Left forelimb (tissue), 1 donor: ENCODE measurements around the gene LRMDA.

Source experiments
- DNase-seq: peaks from one replicate; pipeline ENCODE4 v3.0.0-alpha.2; 2018; ENCODE audit warnings: low spot score

Gene LRMDA

GRCh38 chr10:75716506-75716905, 285.1 kb downstream of the LRMDA start:
- no peak for DNase-seq

GRCh38 chr10:75717126-75717916, 285.9 kb downstream of the LRMDA start:
- DNase-seq, result no peak

DNA sequence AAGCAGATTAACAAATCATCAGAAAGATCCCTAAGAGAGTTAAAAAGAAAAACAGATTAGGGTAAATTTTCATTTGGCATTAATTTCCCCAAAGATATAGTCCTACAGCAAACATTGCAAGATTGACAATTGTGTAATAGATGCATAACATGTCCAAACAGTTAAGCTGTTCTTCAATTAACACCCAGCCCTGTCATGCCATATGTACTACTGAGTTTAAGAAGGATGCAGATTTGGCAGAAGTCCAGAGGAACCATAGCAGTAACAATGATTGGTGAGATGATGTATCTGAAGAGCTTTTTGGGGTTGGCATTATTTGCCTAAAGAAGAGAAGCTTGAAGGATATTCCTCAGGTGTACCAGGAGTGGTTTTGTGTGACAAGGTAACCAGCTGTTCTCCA, 287.6 kb downstream of the LRMDA start:
- DNase-seq, result no peak

DNA sequence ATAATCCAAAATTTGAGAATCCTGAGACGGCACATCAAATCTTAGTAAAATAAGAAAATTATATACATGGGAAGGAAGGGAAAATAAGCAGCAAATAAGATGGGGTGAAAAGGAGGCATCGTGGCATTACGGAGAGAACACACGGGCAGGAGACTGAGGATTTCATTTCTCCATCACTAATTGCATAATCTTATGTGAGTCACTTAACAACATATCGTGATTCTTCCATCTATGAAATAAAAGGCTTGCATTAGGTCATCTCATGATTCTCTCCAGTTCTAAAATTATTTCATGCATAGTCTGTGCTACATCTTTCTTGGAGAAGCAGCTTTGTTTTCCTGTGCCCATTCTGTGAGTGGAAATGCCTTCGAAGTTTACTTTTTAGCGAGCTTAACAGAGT, 288.7 kb downstream of the LRMDA start:
- no peak for DNase-seq

GRCh38 chr10:75722020-75722419, 290.6 kb downstream of the LRMDA start:
- DNase-seq, result no peak

DNA sequence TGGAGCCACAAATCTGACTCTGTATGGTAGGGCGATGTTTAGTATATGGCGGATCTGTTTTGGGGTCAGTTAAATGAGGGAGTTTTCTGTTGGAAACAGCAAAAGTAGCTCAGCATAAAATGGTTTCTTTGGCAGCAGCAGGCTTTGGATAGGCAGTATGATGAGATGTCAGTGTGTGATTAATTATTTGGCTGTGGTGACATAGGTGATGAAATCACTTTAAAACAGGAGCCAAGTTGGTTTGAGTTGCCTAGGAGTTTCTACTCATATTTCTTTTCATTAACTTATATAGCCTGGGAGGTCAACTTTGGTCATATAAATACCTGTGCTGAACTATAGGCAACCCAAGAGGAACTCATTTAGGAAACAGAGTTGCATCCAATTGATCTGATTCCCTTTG, 291.2 kb downstream of the LRMDA start:
- no peak for DNase-seq

GRCh38 chr10:75723319-75723980, 292.0 kb downstream of the LRMDA start:
- no peak for DNase-seq

- DNase-seq, result no peak
Measured at GRCh38 chr10:75724047-75724446, 292.6 kb downstream of the LRMDA start.

DNA sequence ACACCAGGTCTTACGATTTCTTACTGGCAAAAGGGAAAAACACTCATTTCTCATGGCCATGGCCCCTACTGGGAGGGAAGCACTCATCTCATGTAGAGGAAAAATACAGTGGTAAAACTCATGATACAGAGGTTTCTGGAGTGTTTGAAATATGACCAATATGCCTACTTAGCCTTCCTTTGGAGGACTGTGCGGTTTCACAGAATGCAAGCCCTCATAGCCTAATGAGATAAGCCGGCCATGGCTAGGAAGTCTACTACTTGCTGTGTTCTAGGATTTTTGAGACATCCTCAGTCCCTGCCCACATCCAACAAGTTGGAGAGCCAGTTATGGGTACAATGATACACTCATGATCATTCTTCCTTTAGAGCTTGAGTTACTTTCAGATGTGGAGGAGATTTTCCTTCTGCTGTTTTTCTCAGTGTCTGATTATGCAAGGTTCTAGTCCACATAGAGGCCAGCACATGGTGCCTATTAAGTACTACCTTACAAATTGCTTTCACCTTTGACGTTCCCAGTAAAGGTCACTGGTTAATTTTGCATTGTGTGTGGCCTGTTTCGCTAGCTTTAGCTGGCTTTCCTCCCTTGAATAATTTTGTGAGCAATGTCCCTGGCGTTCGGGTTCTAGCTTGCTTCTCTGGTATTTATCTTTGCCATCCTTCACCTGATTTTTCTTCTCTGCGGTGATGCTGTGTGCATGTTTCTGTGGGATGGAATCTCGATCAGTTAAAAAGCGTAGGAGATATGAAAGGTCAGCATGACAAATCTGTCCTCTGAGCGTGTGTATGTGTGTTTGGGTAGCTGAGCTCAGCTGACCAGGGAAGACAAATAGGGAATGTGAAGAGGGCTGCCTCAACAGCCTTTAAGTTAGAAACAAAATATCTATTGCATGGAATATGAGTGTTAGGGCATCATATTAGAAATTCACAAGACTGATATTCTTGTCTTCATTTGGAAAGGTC, 295.4 kb downstream of the LRMDA start:
- no peak for DNase-seq

DNA sequence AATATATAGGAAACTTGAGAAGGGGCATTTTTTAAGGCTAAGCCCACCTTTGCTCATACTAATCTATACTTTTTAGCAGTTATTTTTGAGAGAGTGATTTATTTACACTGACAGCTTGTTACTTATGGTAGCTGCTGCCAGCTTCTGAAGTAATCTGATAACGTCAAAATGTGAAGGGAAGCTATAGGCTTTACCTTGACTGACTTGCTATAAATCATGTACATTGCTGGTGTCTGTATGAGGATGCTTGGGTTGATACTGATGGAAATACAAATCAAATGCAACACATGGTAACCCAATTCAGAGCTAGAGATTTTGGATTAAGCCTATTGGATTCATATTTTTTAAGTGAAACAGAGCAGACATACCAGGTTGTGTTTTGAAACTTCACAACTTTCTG, 299.4 kb downstream of the LRMDA start:
- DNase-seq, result no peak

- DNase-seq, result no peak
Measured at GRCh38 chr10:75733135-75733890, 301.9 kb downstream of the LRMDA start.

DNA sequence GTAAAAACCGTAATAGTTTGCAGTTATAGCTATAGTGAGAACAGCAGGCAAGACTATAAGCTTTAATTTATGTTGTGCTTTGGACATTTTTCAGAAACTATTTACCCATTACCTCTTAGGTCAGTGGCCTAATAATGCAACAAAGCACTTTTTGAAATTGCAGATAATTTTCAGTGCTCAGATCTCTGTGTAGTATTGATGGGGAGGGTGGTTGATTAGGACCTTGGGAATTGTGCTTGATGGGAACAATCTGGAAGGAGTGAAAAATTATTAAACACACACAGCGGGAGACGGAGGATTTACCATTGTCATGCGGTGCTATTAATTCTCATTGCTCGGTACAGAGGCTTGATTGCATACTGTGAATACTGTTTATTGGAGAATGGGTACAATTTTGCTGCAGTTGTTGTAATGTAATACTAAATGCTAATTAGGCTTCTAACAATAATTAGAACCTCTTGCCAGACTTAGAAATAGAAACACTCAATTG, 304.8 kb downstream of the LRMDA start:
- no peak for DNase-seq

GRCh38 chr10:75736889-75737579, 305.6 kb downstream of the LRMDA start:
- DNase-seq, result no peak

DNA sequence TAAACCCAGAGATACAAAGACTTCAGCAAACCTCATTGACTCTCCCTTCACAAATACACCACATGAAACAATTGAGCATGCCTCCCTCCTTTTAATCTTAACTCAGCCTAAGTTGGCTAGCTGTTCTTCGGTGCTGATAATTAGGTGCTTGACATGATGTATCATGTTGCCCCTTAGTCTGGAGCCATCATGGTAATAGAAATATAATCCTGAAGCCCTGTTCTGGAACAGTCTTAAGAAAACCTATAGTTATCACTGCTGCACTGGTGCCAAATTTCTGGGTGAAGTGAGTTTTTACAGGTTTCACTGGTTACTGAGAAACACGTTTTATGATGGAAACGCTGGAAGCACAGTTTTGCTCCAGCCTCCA, 306.1 kb downstream of the LRMDA start:
- DNase-seq, result no peak

DNA sequence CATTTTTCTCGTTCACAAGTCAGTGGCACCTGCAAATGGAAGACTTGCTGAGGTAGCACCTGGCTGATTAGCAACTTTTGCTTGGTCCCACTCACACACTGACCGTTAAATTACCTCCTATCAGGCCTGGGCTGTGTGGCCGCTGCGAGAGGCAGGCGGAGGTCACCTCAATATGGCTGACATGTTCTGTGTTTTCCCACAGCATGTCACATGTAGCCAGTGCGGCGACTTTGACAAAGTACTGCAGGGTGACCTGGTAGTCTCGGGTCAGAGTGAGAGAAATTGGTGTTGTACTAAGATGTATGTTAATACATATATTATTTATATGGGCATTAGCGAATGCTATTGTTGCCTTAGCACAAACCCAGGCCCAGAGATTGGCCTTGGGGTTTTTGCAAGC, 307.5 kb downstream of the LRMDA start:
- no peak for DNase-seq

- no peak for DNase-seq
Measured at GRCh38 chr10:75739414-75740143, 308.2 kb downstream of the LRMDA start.

DNA sequence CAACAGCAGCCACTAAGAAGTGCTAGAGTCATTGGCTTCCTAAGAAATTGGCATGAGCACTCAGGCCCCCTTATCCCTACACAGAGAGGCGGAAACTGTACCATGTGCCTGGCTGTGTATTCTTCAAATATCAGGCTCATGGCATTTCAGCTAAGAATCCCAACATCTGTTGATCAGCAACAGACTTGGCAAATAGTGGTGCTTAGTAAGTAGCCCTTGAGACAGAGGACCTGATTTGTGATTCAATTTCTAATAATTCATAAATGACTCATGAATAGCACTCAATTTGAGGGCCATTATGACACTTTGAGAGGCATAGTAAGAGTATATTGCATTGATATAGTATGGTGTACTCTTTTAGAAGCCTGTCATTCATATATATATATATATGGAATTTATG, 309.1 kb downstream of the LRMDA start:
- no peak for DNase-seq

DNA sequence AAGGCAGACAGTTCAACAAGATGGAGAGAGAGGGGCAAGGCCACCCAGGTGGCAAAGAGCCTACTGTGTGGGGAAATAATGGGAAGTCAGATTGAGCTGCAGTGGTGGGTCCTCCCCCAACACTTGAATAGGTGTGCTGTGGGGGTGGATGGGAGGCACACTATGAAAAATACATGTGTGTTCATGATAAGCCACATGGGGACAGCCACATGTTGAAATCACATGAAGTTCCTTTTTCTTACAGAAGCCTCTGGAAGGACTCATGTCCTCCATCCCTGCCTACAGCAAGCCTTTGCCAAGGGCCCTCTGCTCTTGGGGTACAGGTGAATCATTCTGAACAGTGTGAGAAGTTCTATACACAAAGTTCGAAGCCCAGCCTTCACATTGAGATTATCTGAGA, 310.9 kb downstream of the LRMDA start:
- DNase-seq, result no peak

DNA sequence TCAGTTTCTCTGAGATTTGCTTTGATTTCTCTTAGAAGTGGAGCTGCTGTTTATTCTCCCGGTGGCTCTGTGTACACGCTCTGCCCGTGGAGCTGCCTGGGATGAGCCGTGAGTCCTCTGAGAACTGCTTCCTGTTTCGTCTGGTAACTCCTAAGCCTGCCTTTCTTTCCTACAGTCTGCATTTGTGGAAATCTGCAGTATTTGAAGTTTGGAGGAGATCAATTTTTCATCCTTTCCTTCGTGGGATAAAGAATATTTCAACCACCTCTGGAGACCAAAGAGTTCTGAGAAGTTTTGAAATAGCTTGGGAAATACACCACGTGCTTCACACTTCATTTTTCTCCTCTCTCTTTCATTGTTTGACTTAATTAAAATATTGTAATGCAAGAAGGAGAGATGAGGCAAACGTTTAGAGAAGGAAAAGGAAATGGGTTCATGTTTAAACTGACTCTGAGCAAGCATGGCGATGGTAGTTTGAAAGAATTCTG, 311.9 kb downstream of the LRMDA start:
- DNase-seq, result no peak

- DNase-seq, result no peak
Measured at GRCh38 chr10:75744261-75744660, 312.8 kb downstream of the LRMDA start.
